AG04449 (cell line): Measurements from ENCODE around the gene DYDC1.

Experiments used
- CTCF ChIA-PET: fragments of 350-600 bp; formaldehyde crosslinking; extraction: SDS; loops from one replicate; lab custom pipeline; 2021; ENCODE audit warnings: antibody characterized with exemption; lab: Yijun Ruan, JAX
- POLR2A ChIA-PET: fragments of 400-600, 350-600 bp; formaldehyde crosslinking; extraction: SDS; loops from one replicate; lab custom pipeline; 2020; ENCODE audit warnings: antibody characterized with exemption, inconsistent platforms; lab: Yijun Ruan, JAX
- DNase-seq: peaks from one replicate; pipeline ENCODE4 v3.0.0-alpha.2; 2010; ENCODE audit warnings: low read depth, low spot score
- H3K4me3 ChIP-seq: 2 replicates; pipeline ENCODE4 v1.5.1; 2011; ENCODE audit warnings: low read depth, mild to moderate bottlenecking, control low read depth, low read length
- TF ChIP-seq, protein P1 (sequence below): IDR thresholded peaks from one replicate; pipeline ENCODE4 v1.5.1; 2011; ENCODE audit warnings: mild to moderate bottlenecking, moderate library complexity, low read length, control low read depth, inconsistent platforms; ENCODE audit not compliant: insufficient read depth; ENCODE audit errors: missing control alignments

Gene DYDC1

DNA sequence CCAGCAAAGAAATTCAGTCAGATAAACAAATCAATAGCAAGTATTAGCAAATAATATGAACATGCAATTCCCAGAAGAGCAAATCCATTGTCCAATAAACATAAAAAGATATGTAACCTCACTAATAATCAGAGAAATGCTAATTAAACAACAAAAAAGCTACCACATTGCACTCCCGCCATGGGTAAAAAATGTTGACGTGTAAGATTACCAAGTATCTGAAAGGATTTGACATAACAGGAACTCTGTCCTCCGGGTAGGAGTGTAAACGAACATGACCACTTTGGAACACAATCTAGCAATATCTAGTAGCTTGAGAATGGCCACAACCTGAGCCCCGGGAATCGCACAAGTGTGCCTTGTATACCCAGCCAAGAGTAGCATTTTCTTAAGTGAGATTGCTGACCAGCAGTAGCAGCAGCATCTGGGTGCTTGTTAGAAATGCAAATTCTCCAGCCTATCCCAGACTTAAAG lies 31.6 kb downstream of the DYDC1 start:
- TF ChIP-seq, protein P1, sequence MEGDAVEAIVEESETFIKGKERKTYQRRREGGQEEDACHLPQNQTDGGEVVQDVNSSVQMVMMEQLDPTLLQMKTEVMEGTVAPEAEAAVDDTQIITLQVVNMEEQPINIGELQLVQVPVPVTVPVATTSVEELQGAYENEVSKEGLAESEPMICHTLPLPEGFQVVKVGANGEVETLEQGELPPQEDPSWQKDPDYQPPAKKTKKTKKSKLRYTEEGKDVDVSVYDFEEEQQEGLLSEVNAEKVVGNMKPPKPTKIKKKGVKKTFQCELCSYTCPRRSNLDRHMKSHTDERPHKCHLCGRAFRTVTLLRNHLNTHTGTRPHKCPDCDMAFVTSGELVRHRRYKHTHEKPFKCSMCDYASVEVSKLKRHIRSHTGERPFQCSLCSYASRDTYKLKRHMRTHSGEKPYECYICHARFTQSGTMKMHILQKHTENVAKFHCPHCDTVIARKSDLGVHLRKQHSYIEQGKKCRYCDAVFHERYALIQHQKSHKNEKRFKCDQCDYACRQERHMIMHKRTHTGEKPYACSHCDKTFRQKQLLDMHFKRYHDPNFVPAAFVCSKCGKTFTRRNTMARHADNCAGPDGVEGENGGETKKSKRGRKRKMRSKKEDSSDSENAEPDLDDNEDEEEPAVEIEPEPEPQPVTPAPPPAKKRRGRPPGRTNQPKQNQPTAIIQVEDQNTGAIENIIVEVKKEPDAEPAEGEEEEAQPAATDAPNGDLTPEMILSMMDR = no peak
- no peak for DNase-seq
- no peak overlapping the region for H3K4me3 ChIP-seq
- ChIA-PET CTCF (no interaction called here), POLR2A (no interaction called here)

DNA sequence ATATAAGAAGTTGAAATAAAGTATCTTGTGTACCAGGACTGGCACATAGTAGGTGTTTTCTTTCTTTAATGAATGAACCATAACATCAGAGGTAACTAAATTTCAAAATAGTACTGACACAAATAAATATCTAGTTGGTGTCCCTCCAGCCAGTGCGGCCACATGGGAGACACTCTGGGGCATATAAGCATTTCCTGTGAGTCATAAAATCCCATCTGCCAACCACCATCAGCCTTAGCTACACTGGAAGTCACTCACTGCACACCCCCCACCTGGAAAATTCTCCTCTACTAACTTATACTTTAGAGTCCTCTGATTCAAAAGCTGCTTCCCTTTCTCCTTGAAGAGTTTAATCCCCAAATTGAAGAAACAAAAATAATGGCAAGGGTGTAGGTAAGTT lies 32.5 kb downstream of the DYDC1 start:
- DNase-seq = no peak
- TF ChIP-seq, protein P1 = no peak
- POLR2A ChIA-PET = interaction anchor here (0.8 kb wide), 1 partner anchor 191 kb away, joined by 3 read pairs; no protein-coding TSS in a partner anchor
- CTCF ChIA-PET = no interaction called here
- H3K4me3 ChIP-seq = no peak overlapping the region

DNA sequence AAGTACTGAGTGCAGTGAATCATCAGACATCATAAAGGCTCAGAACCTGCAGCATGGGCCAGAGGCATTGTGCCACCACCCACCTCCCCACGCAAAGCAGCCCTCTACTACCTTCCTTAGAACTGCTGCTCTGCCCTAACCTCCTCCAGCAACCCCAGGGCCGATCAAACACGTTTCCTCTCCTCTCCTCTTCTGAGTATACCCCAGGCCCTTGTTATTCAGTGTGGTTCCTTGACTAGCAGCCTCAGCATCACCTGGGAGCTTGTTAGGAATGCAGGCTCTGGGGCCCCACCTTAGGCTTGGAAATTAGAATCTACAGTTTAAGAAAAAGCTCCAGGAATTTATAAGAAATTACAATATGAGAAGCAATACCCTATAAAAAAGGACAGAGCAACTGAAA lies 33.2 kb downstream of the DYDC1 start:
- POLR2A ChIA-PET = no interaction called here
- no peak overlapping the region for H3K4me3 ChIP-seq
- DNase-seq = no peak
- TF ChIP-seq, protein P1 = no peak
- CTCF ChIA-PET = no interaction called here

DNA sequence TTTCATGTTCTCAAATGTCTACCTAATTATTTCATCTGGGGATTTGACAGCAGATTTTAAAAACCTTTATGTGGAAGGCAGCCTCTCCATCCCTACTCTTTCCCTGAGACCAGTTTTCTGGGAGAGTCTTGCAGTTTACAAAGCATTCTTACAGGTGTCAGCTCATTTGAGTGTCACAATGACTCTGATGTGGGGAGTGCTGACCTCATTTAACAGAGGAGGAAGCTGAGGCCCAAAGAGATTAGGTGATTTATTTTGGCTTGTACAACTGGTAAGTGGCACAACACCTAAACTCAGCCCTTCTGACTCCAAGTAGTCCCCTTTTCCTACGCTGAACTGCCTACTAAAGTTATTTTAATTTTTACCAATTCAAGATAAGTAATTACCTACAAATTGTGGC lies 33.8 kb downstream of the DYDC1 start:
- CTCF ChIA-PET = no interaction called here
- TF ChIP-seq, protein P1 = no peak
- no peak overlapping the region for H3K4me3 ChIP-seq
- POLR2A ChIA-PET = no interaction called here
- DNase-seq = no peak

DNA sequence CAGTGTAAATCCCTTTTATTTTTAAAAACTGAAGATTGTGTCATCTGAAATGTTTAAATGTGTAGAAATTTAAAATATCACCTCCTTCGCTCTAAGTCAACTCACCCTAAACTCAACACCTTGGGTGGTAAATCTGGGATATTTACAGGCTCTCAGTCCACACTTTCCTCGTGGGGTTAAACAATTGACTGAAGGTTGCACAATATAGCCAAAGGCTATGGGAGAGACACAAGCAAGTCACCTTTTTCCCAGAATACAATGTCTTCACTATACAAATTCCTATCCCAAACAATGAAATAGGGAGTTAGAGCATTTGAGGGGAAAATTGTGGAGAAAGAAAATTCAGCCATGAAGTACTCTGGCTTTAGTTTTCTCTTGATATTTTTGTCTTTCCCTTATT lies 34.4 kb downstream of the DYDC1 start:
- no peak overlapping the region for H3K4me3 ChIP-seq
- TF ChIP-seq, protein P1 = no peak
- CTCF ChIA-PET = no interaction called here
- DNase-seq = no peak
- POLR2A ChIA-PET = no interaction called here

DNA sequence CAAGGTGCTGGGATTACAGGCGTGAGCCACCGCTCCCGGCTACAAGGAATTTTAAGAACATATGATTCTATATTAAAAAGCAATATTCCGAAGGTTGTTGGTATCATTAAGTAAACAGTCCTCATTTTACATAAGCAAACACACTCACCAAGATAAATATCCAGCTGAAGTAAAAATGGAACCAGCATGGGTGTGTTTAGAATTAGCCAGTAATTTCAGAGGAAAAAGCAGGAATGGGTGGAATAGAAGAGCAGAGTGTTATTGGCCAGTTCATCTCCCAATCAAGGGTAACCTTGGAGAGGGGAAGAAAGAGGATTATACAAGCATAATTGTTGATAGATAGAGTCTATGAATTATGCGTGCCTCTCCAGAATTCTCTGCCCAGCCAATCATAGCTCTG lies 35.4 kb downstream of the DYDC1 start:
- no peak overlapping the region for H3K4me3 ChIP-seq
- ChIA-PET CTCF (interaction anchor here (0.8 kb wide), 1 partner anchor 28 kb away, joined by 3 read pairs; no protein-coding TSS in a partner anchor), POLR2A (no interaction called here)
- no peak for DNase-seq
- TF ChIP-seq, protein P1 = no peak
